Spinal cord (tissue), 10 donors: ENCODE data around the gene SCFD2. TPM values are rescaled to one million over a fixed set of nuclear protein-coding genes. Genes with fewer than 3 reads are reported as not detected.
"Not testable (repeated sequence)": the region's sequence is repeated elsewhere in the genome, so short reads cannot be mapped to it uniquely, and the experiment has no call there.

ENCODE experiments used
- DNase-seq, 6 donors: peaks; one replicate each; pipeline versions ENCODE4 v3.0.0 to v3.0.0-alpha.2; 2013 to 2015; ENCODE audit warnings: low spot score in 6 of 6, low read depth in 4 of 6
- H3K27ac ChIP-seq: one replicate; pipeline ENCODE4 v1.5.1; 2013; ENCODE audit warnings: low read depth, low read length, control low read depth
- H3K27me3 ChIP-seq: one replicate; pipeline ENCODE4 v1.6.1; 2013; ENCODE audit warnings: low read length; ENCODE audit not compliant: control insufficient read depth, insufficient read depth
- H3K36me3 ChIP-seq: one replicate; pipeline ENCODE4 v1.6.1; 2013; ENCODE audit warnings: low read length; ENCODE audit not compliant: control insufficient read depth, insufficient read depth
- H3K4me1 ChIP-seq: one replicate; pipeline ENCODE4 v1.6.1; 2013; ENCODE audit warnings: low read length; ENCODE audit not compliant: control insufficient read depth, insufficient read depth
- H3K4me3 ChIP-seq: one replicate; pipeline ENCODE4 v1.5.1; 2013; ENCODE audit warnings: low read depth, low read length, control low read depth
- H3K9me3 ChIP-seq: one replicate; pipeline ENCODE4 v1.6.1; 2013; ENCODE audit warnings: low read length; ENCODE audit not compliant: control insufficient read depth, insufficient read depth
- WGBS: methylation state at CpG from one replicate; pipeline ENCODE4 v1.1.5; 2013; ENCODE audit warnings: missing lambda C conversion rate; ENCODE audit not compliant: insufficient coverage; 5-methylcytosine and 5-hydroxymethylcytosine counted together
- polyA plus RNA-seq, 2 donors: library from polyadenylated mRNA; unstranded; fragments of 120-200 nt; gene quantifications; one replicate each; pipeline ENCODE4 v1.2.1, GENCODE V29; 2013; ENCODE audit not compliant: insufficient read length in 2 of 2
- total RNA-seq, 2 donors: library from RNA; depleted of rRNA in 1 of 2; stranded (reverse); fragments of 120-200 nt in 1 of 2; fragments of >200 nt in 1 of 2; gene quantifications; one replicate each; pipeline versions ENCODE4 v1.2.3 to v1.2.4, GENCODE V29; 2013 to 2014
- donor health status: healthy.

The SCFD2 gene
- total and polyA plus RNA-seq, 4 donors, result 15.6 to 19.5 (median 17.7) TPM

- no peak overlapping the region for H3K27ac ChIP-seq
- H3K4me1 ChIP-seq, result no peaks in the 10 kb centered on the region
- no peaks in the 10 kb centered on the region for H3K36me3 ChIP-seq
- H3K27me3 ChIP-seq, result no peaks in the 10 kb centered on the region
- peak in 2 of 6 donors; percentile 53 to 57 for DNase-seq
- 60% methylated on average over 1 of the region's 4 CpGs for WGBS
- no peaks in the 10 kb centered on the region for H3K9me3 ChIP-seq
- H3K4me3 ChIP-seq, result no peak overlapping the region
These were observed 51.6 kb downstream of the SCFD2 start for GRCh38 chr4:53314252-53314651.

GRCh38 chr4:53313510-53313909, 52.4 kb downstream of the SCFD2 start:
- no peaks in the 10 kb centered on the region for H3K27me3 ChIP-seq
- peak in 2 of 6 donors; percentile 67 to 76 for DNase-seq
- no peak overlapping the region for H3K27ac ChIP-seq
- 70% methylated on average over 1 of the region's 3 CpGs for WGBS
- H3K36me3 ChIP-seq, result no peaks in the 10 kb centered on the region
- no peaks in the 10 kb centered on the region for H3K4me1 ChIP-seq
- H3K9me3 ChIP-seq, result no peaks in the 10 kb centered on the region
- H3K4me3 ChIP-seq, result no peak overlapping the region

DNA sequence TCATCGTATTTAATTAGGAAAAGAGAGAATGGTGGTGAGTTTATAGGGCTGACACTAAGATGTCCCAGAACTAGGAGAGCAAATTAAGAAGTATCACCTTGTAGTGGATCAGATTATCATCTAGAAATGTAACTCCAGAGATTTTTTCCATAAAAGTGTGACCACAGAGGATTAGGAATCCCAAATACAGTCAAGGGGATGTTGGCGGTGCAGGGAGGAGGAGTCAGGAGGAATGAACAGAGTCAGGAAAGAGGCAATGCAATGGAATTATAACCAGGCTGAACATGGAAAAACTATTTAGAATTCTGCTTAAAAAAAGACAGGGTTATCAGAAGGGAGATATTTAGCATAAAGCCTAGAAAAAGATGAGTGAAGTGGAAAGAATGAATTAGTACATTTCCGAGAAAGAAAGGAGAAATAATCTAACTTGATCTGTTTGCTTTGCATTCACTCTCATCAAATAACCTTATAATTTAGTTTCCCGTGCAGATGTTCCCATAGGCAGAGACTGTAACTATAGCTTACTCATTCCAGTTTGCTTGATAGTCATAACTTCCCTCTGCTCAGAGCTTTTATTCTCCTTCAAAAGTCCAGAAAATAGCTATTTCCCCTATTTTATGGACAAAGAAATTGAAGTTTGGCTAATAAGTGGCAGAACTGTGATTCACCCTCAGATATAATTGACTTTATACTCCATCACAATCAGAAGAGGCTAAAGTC, 56.4 kb downstream of the SCFD2 start:
- H3K4me1 ChIP-seq, result no peaks in the 10 kb centered on the region
- no peak overlapping the region for H3K27ac ChIP-seq
- WGBS, result 93% methylated on average over 3 of the region's 4 CpGs
- no peak overlapping the region for H3K4me3 ChIP-seq
- H3K36me3 ChIP-seq, result no peaks in the 10 kb centered on the region
- H3K27me3 ChIP-seq, result no peaks in the 10 kb centered on the region
- no peaks in the 10 kb centered on the region for H3K9me3 ChIP-seq
- DNase-seq, result no peak

GRCh38 chr4:53307819-53308780, 57.8 kb downstream of the SCFD2 start:
- Histone ChIP-seq H3K9me3 (no peaks in the 10 kb centered on the region), H3K27ac (no peak overlapping the region), H3K27me3 (no peaks in the 10 kb centered on the region), H3K4me1 (no peaks in the 10 kb centered on the region), H3K4me3 (no peak overlapping the region), H3K36me3 (no peaks in the 10 kb centered on the region)
- DNase-seq, result no peak
- WGBS, result 60% methylated on average over 2 of the region's 4 CpGs

GRCh38 chr4:53307210-53307609, 58.7 kb downstream of the SCFD2 start:
- Histone ChIP-seq H3K27ac (no peak overlapping the region), H3K27me3 (no peaks in the 10 kb centered on the region), H3K9me3 (no peaks in the 10 kb centered on the region), H3K4me3 (no peak overlapping the region), H3K36me3 (no peaks in the 10 kb centered on the region), H3K4me1 (no peaks in the 10 kb centered on the region)
- WGBS, result no CpG with 5 or more reads among the region's 1 CpG
- DNase-seq, result no peak

- no peak for DNase-seq
- Histone ChIP-seq H3K9me3 (no peaks in the 10 kb centered on the region), H3K27ac (no peak overlapping the region), H3K4me1 (no peaks in the 10 kb centered on the region), H3K4me3 (no peak overlapping the region), H3K36me3 (no peaks in the 10 kb centered on the region), H3K27me3 (no peaks in the 10 kb centered on the region)
- WGBS, result 70% methylated on average over 1 of the region's 2 CpGs
These were observed 59.1 kb downstream of the SCFD2 start for GRCh38 chr4:53306729-53307128.

DNA sequence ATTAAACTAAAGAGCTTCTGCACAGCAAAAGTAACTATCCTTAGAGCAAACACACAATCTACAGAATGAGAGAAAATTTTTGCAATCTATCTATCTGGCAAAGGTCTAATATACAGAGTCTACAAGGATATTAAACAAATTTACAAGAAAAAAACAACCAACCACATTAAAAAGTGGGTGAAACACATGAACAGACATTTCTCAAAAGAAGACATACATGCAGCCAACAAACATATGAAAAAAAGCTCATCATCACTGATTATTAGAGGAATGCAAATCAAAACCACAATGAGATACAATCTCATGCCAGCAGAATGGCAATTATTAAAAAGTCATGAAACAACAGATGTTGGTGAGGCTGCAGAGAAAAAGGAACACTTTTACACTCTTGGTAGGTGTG, 73.7 kb downstream of the SCFD2 start:
- not testable (repeated sequence) for H3K4me1 ChIP-seq, H3K9me3 ChIP-seq

DNA sequence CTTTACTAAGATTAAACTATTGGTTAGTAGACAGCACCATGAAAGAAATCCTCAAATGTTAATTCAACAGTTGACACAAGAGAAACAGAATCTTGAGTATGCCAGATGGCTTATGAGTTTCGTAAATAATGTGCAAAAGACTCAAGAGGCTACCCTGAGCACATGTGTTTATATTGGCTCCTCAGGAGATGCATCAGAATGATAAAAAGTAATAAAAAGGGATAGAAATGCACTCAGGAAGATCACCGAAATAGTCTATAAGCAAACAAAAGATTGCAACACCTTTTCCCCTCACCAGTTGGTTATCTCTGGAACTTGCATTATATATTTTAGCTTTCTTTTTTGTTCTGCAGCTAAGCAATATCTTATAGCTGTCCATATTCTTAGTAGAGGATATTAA, 84.4 kb downstream of the SCFD2 start:
- Histone ChIP-seq H3K27me3 (no peaks in the 10 kb centered on the region), H3K36me3 (peaks cover 3% of the 10 kb centered on the region), H3K4me3 (no peak overlapping the region), H3K4me1 (no peaks in the 10 kb centered on the region), H3K27ac (no peak overlapping the region), H3K9me3 (no peaks in the 10 kb centered on the region)
- peak in 1 of 6 donors; percentile 14 for DNase-seq
- WGBS, result 100% methylated on average over 1 of the region's 2 CpGs

More for the DNA sequence above, 73.7 kb downstream of the SCFD2 start:
- not testable (repeated sequence) for DNase-seq, H3K27ac ChIP-seq, H3K27me3 ChIP-seq, H3K4me3 ChIP-seq, H3K36me3 ChIP-seq

- WGBS, result no CpG with 5 or more reads among the region's 5 CpGs
- DNase-seq, result no peak
- Histone ChIP-seq H3K27ac (no peak overlapping the region), H3K36me3 (peaks cover 3% of the 10 kb centered on the region), H3K4me3 (no peak overlapping the region), H3K9me3 (no peaks in the 10 kb centered on the region), H3K4me1 (no peaks in the 10 kb centered on the region), H3K27me3 (no peaks in the 10 kb centered on the region)
These were observed 85.0 kb downstream of the SCFD2 start for GRCh38 chr4:53280846-53281245.
